ENCODE results near the gene PRAF2. TPM values are rescaled to one million over a fixed set of nuclear protein-coding genes. Genes with fewer than 3 reads are reported as not detected.

The PRAF2 gene
- total and polyA plus RNA-seq, 9 of the 15 experiments (the other 6 are each of a cell fraction or from before 2014, with no cell fraction given), result 0.24 to 5.7 (median 2.0) TPM

- TF ChIP-seq USF1 (CRISPR knock-in tag; IDR thresholded peaks at IDR 0.05) (no peak), POLR2AphosphoS5 (IDR thresholded peaks at IDR 0.05; ENCODE audit: control insufficient read depth, insufficient read depth, low read depth, low read length) (peak; percentile 58; the same call in 1 of the 2 replicates), FOXK2 (conservative IDR thresholded peaks at IDR 0.05 in 1 of 2, IDR thresholded peaks at IDR 0.05 in 1 of 2; ENCODE audit: low read depth in 2 of 2) (no peak), ZNF398 (CRISPR knock-in tag; IDR thresholded peaks at IDR 0.05) (no peak), SIN3A (IDR thresholded peaks at IDR 0.05; ENCODE audit: borderline replicate concordance in 2 of 2, control insufficient read depth in 1 of 2, low read depth in 2 of 2, low read length in 2 of 2) (no peak), HNRNPK (IDR thresholded peaks at IDR 0.05; ENCODE audit: low read depth, low read length, poor library complexity, severe bottlenecking) (no peak), ZNF699 (CRISPR knock-in tag; IDR thresholded peaks at IDR 0.05; ENCODE audit: insufficient replicate concordance) (no peak), NKRF (IDR thresholded peaks at IDR 0.05; ENCODE audit: borderline replicate concordance) (peak; percentile 15; the same call in 1 of the 2 replicates), ATF4 (CRISPR knock-in tag; IDR thresholded peaks at IDR 0.05) (no peak), EHMT2 (IDR thresholded peaks at IDR 0.05) (no peak), E2F5 (CRISPR knock-in tag; IDR thresholded peaks at IDR 0.05) (no peak), DDX20 (tag; IDR thresholded peaks at IDR 0.05; ENCODE audit: low read depth) (no peak), LARP7 (IDR thresholded peaks at IDR 0.05) (no peak), RUNX1 (IDR thresholded peaks at IDR 0.05; ENCODE audit: low read depth) (no peak), PTRF (tag; IDR thresholded peaks at IDR 0.05) (no peak), U2AF1 (optimal IDR thresholded peaks at IDR 0.05; ENCODE audit: low read depth, low read length) (no peak), ZC3H11A (IDR thresholded peaks at IDR 0.05; ENCODE audit: low read depth, low read length) (no peak), MEF2A (IDR thresholded peaks at IDR 0.05; ENCODE audit: control insufficient read depth, low read depth, low read length) (no peak)
These were observed 27.2 kb upstream of the PRAF2 start (continued) for GRCh38 chrX:49100704-49101628.
